A549 treated with CpdA at 1 μM for 4 hours (cell line): Measurements from ENCODE around the gene CRB2. TPM values are rescaled to one million over a fixed set of nuclear protein-coding genes. Genes with fewer than 3 reads are reported as not detected.

Source experiments
- total RNA-seq: library from RNA; stranded (reverse); fragments of 200-300 nt; extraction: Qiagen RNA extraction; gene quantifications from 5 replicates; pipeline ENCODE4 v1.2.3, GENCODE V29; 2022; ENCODE audit warnings: low read depth

Gene CRB2
- total RNA-seq, result 0.05 to 0.09 TPM (median 0.06 TPM) in 5 replicates

GRCh38 chr9:123355761-123356431, at the start of gene CRB2:
Gene CRB2, plus strand, starts transcription at chr9:123356197. Its CDS starts 64 bp downstream, at chr9:123356261.

Other genes starting within 250 kb of the CRB2 start
- 13.3 to 16.2 TPM (median 15.1 TPM) in 5 replicates for gene STRBP, start 87.6 kb upstream of the CRB2 start, total RNA-seq